ENCODE measurements around the gene GSDME.

- TF ChIP-seq MYC (IDR thresholded peaks at IDR 0.05; ENCODE audit: insufficient read depth, insufficient read length, insufficient replicate concordance, low read length, severe bottlenecking) (no peak), RAD21 (IDR thresholded peaks at IDR 0.05; ENCODE audit: insufficient read depth, low read depth, low read length) (no peak), ZBTB40 (IDR thresholded peaks at IDR 0.05; ENCODE audit: borderline replicate concordance) (no peak), POLR2A (IDR thresholded peaks at IDR 0.05; ENCODE audit: low read depth, low read length) (no peak), NBN (IDR thresholded peaks at IDR 0.05) (no peak), ETV6 (conservative IDR thresholded peaks at IDR 0.05 in 1 of 2, IDR thresholded peaks at IDR 0.05 in 1 of 2; ENCODE audit: borderline replicate concordance in 1 of 2, low read depth in 1 of 2) (no peak), YY1 (IDR thresholded peaks at IDR 0.05; ENCODE audit: low read depth, low read length) (no peak), ATF3 (IDR thresholded peaks at IDR 0.05; ENCODE audit: borderline replicate concordance, extremely low read depth, low read depth, low read length) (no peak), TAF1 (IDR thresholded peaks at IDR 0.05; ENCODE audit: borderline replicate concordance, low read depth, low read length) (no peak), POLR2AphosphoS2 (IDR thresholded peaks at IDR 0.05; ENCODE audit: low read depth, low read length) (no peak), USF2 (IDR thresholded peaks at IDR 0.05; ENCODE audit: borderline replicate concordance, low read depth, low read length) (no peak), ATF7 (IDR thresholded peaks at IDR 0.05; ENCODE audit: low read depth) (no peak)
These were observed 41.0 kb upstream of the GSDME start for GRCh38 chr7:24798261-24798660.
